Endothelial cell of umbilical vein (primary cell): ENCODE measurements around the gene SOX10. TPM values are rescaled to one million over a fixed set of nuclear protein-coding genes. Genes with fewer than 3 reads are reported as not detected.
A peak's percentile ranks its signal among the peaks of the same experiment; 100 is the strongest.

Source experiments
- BruUV-seq: library from RNA; stranded (reverse); fragments of 400-500 nt; replicated peaks from 2 replicates; lab custom pipeline; 2021; lab: Mats Ljungman, UMichigan
- CTCF ChIA-PET: fragments of 300-600, 350-600 bp; sonication (Branson Sonifier 250); formaldehyde crosslinking; loops from one replicate; lab custom pipeline; 2021; ENCODE audit warnings: antibody characterized with exemption, inconsistent platforms; lab: Charles Lee
- POLR2A ChIA-PET: fragments of 300-600, 350-600 bp; sonication (Branson Sonifier 250); formaldehyde crosslinking; loops from one replicate; lab custom pipeline; 2021; ENCODE audit warnings: antibody characterized with exemption, inconsistent platforms; lab: Charles Lee
- DNase-seq: peaks from one replicate; pipeline ENCODE4 v3.0.0-alpha.2; 2011; ENCODE audit warnings: low read depth, low spot score
- FAIRE-seq: peaks from 2 replicates; lab custom pipeline; 2011; peaks lifted over from hg19 to GRCh38; lab: Jason Lieb, UNC
- H2AFZ ChIP-seq: 2 replicates; pipeline ENCODE4 v1.6.0; 2012; ENCODE audit warnings: low read depth, low read length, control low read depth, inconsistent platforms
- H3K27ac ChIP-seq: 2 replicates; pipeline ENCODE4 v1.5.1; 2011; ENCODE audit warnings: low read depth, mild to moderate bottlenecking, control low read depth, low read length, moderate library complexity; ENCODE audit not compliant: insufficient read depth
- H3K27me3 ChIP-seq, 2 experiments: 2 replicates each; pipeline versions ENCODE4 v1.6.0 to v1.6.1; 2011; ENCODE audit warnings: low read length in 2 of 2, mixed read lengths in 1 of 2; ENCODE audit not compliant: control insufficient read depth in 2 of 2, insufficient read depth in 2 of 2
- H3K36me3 ChIP-seq, 2 experiments: 2 replicates in 1 of 2; 3 replicates in 1 of 2; pipeline ENCODE4 v1.5.1; 2011; ENCODE audit warnings: low read length in 2 of 2, mild to moderate bottlenecking in 1 of 2, moderate library complexity in 1 of 2; ENCODE audit not compliant: control insufficient read depth in 2 of 2, insufficient read depth in 2 of 2; ENCODE audit errors: extremely low read depth in 1 of 2
- H3K4me1 ChIP-seq: 3 replicates; pipeline ENCODE4 v1.5.1; 2011; ENCODE audit warnings: mild to moderate bottlenecking, low read length; ENCODE audit not compliant: control insufficient read depth, insufficient read depth; ENCODE audit errors: extremely low read depth
- H3K4me2 ChIP-seq: 2 replicates; pipeline ENCODE4 v1.6.1; 2011; ENCODE audit warnings: low read length, control low read depth, mixed read lengths; ENCODE audit not compliant: insufficient read depth
- H3K4me3 ChIP-seq, 3 experiments: fragments of 200-600 bp in 1 of 3; sonication (generic), shearing (Covaris generic) in 1 of 3; replicated peaks in 1 of 3; 2 replicates each; pipeline ENCODE4 v1.5.1; 2011 to 2016; ENCODE audit warnings: control low read depth in 3 of 3, low read length in 3 of 3, mild to moderate bottlenecking in 2 of 3, inconsistent platforms in 1 of 3, low read depth in 1 of 3, moderate library complexity in 1 of 3; ENCODE audit not compliant: insufficient read depth in 1 of 3
- H3K79me2 ChIP-seq: 2 replicates; pipeline ENCODE4 v1.6.0; 2012; ENCODE audit warnings: low read length, inconsistent platforms; ENCODE audit not compliant: control insufficient read depth, insufficient read depth
- H3K9ac ChIP-seq: replicated peaks from 2 replicates; pipeline ENCODE3; 2011; ENCODE audit warnings: low read length, control low read depth; ENCODE audit not compliant: insufficient read depth; ENCODE audit errors: extremely low read depth
- H3K9me1 ChIP-seq: replicated peaks from 3 replicates; pipeline ENCODE4 v1.6.0; 2011; ENCODE audit warnings: mild to moderate bottlenecking, low read length; ENCODE audit not compliant: control insufficient read depth, insufficient read depth; ENCODE audit errors: extremely low read depth
- H3K9me3 ChIP-seq: replicated peaks from 2 replicates; pipeline ENCODE4 v1.5.1; 2012; ENCODE audit warnings: low read length, inconsistent platforms; ENCODE audit not compliant: control insufficient read depth, insufficient read depth
- H4K20me1 ChIP-seq: replicated peaks from 2 replicates; pipeline ENCODE3; 2011; ENCODE audit warnings: mild to moderate bottlenecking, low read length; ENCODE audit not compliant: control insufficient read depth, insufficient read depth; ENCODE audit errors: extremely low read depth
- CTCF ChIP-seq, 2 donors: IDR thresholded peaks; 1 replicate in 1 of 2; 2 replicates in 1 of 2; pipeline ENCODE4 v1.5.1; 2011; ENCODE audit warnings: low read length in 2 of 2, mild to moderate bottlenecking in 2 of 2, moderate library complexity in 2 of 2, control low read depth in 1 of 2, inconsistent platforms in 1 of 2, low read depth in 1 of 2; ENCODE audit not compliant: insufficient read depth in 1 of 2; ENCODE audit errors: extremely low read depth in 1 of 2
- FOS ChIP-seq: IDR thresholded peaks from 2 replicates; pipeline ENCODE4 v1.6.1; 2011; ENCODE audit warnings: mild to moderate bottlenecking, low read length, moderate library complexity, borderline replicate concordance; ENCODE audit not compliant: insufficient read depth
- JUN ChIP-seq: IDR thresholded peaks from 2 replicates; pipeline ENCODE4 v1.6.1; 2011; ENCODE audit warnings: borderline replicate concordance, low read depth; ENCODE audit not compliant: insufficient read length, insufficient read depth
- POLR2AphosphoS5 ChIP-seq: IDR thresholded peaks from 2 replicates; pipeline ENCODE4 v1.6.1; 2012; ENCODE audit warnings: low read depth, mild to moderate bottlenecking, control low read depth, low read length, moderate library complexity; ENCODE audit not compliant: insufficient read depth
- dilution Hi-C: fragments of 300-500 bp; cut with MboI; formaldehyde crosslinking; loops from one replicate; pipeline ENCODE4 v1.15.0; 2019; ENCODE audit warnings: low sequenced_read_pairs; ENCODE audit not compliant: extremely low pct_ligation_motif_present
- intact Hi-C: fragments of 100-400 bp; cut with micrococcal nuclease; formaldehyde crosslinking; loops from one replicate; pipeline ENCODE4 v1.10.0; 2022
- polyA plus RNA-seq, 4 experiments: library from polyadenylated mRNA; depleted of rRNA in 3 of 4; stranded (reverse) in 3 of 4; unstranded in 1 of 4; fragments of >200 nt; gene quantifications; 2 replicates each; pipeline versions ENCODE4 v1.2.1 to v1.2.3, GENCODE V29; 2011 to 2012; ENCODE audit warnings: missing spikeins in 1 of 4
- total RNA-seq: library from RNA; stranded (reverse); gene quantifications from 2 replicates; pipeline ENCODE4 v1.2.3, GENCODE V29; 2021

The SOX10 gene
- total and polyA plus RNA-seq, 2 donors (not counting 3 experiments of a cell fraction or from before 2014, with no cell fraction given), result not detected

GRCh38 chr22:37930270-37930951 is 53.9 kb downstream of the SOX10 start:
- POLR2A ChIA-PET, result no interaction called here
- CTCF ChIA-PET, result interaction anchor here (1.0 to 4.7 kb wide), 7 partner anchors 13 to 112 kb away, joined by 3 to 48 read pairs (median 4); partner anchors contain the start of gene MICALL1
- no peaks in the 10 kb centered on the region for H3K9me1 ChIP-seq
- H3K4me1 ChIP-seq, result peaks cover 29% of the 10 kb centered on the region
- H3K79me2 ChIP-seq, result no peaks in the 10 kb centered on the region
- FAIRE-seq (peak; percentile 70), DNase-seq (no peak)
- no peak overlapping the region for H3K9ac ChIP-seq
- H2AFZ ChIP-seq, result no peak overlapping the region
- dilution Hi-C loops, result no loop called here
- H3K4me3 ChIP-seq, result no peak overlapping the region
- no peaks in the 10 kb centered on the region for H3K9me3 ChIP-seq
- no peaks in the 10 kb centered on the region for H3K27me3 ChIP-seq
- TF ChIP-seq FOS, result no peak
- peak; percentile 29 to 36 for TF ChIP-seq CTCF (IDR thresholded peaks at IDR 0.05; ENCODE audit: extremely low read depth in 1 of 2, insufficient read depth in 1 of 2, low read depth in 1 of 2, low read length in 2 of 2)
- intact Hi-C loops, result no loop called here
- H3K36me3 ChIP-seq, result peaks cover 5 to 31% of the 10 kb centered on the region in 2 experiments
- no TSS peak for BruUV-seq
- no peaks in the 10 kb centered on the region for H4K20me1 ChIP-seq
- peak overlapping the region; percentile 41 for H3K27ac ChIP-seq
- no peak overlapping the region for H3K4me2 ChIP-seq

- Histone ChIP-seq H4K20me1 (no peaks in the 10 kb centered on the region), H3K9me3 (no peaks in the 10 kb centered on the region), H3K9ac (no peak overlapping the region), H3K27me3 (no peaks in the 10 kb centered on the region), H3K79me2 (no peaks in the 10 kb centered on the region), H2AFZ (no peak overlapping the region), H3K4me1 (peaks cover 29% of the 10 kb centered on the region), H3K36me3 (peaks cover 5 to 36% of the 10 kb centered on the region in 2 experiments), H3K9me1 (no peaks in the 10 kb centered on the region), H3K27ac (no peak overlapping the region), H3K4me2 (no peak overlapping the region), H3K4me3 (no peak overlapping the region)
- DNase-seq (no peak), FAIRE-seq (no peak)
- TF ChIP-seq JUN (no peak), POLR2AphosphoS5 (no peak)
- POLR2A ChIA-PET, result no interaction called here
- intact Hi-C loops, result no loop called here
- BruUV-seq, result no TSS peak
- CTCF ChIA-PET, result interaction anchor here (1.9 to 2.2 kb wide), 2 partner anchors 42 to 66 kb away, joined by 4 to 5 read pairs; no protein-coding TSS in a partner anchor
- dilution Hi-C loops, result no loop called here
Observed at GRCh38 chr22:37929390-37929789, 55.0 kb downstream of the SOX10 start.
